HAP-1 (cell line): Measurements from ENCODE around the gene LLGL2.
"Not testable (repeated sequence)": the region's sequence is repeated elsewhere in the genome, so short reads cannot be mapped to it uniquely, and the experiment has no call there.

ENCODE experiments used
- DNase-seq, 2 experiments: peaks; one replicate each; pipeline ENCODE4 v3.0.0-alpha.2; 2016 to 2020; ENCODE audit warnings: low spot score in 2 of 2
- H3K27me3 ChIP-seq: fragments of 250-450 bp; sonication (Bioruptor Pico); 2 replicates; pipeline ENCODE4 v1.5.1; 2020; ENCODE audit warnings: low read depth, mild to moderate bottlenecking, moderate library complexity
- H3K36me3 ChIP-seq: fragments of 250-450 bp; sonication (Bioruptor Pico); replicated peaks from 2 replicates; pipeline ENCODE4 v1.5.1; 2020; ENCODE audit warnings: mild to moderate bottlenecking
- H3K4me1 ChIP-seq: fragments of 250-450 bp; sonication (Bioruptor Pico); 2 replicates; pipeline ENCODE4 v1.5.1; 2020; ENCODE audit warnings: mild to moderate bottlenecking
- H3K4me3 ChIP-seq: fragments of 250-450 bp; sonication (Bioruptor Pico); 2 replicates; pipeline ENCODE4 v1.5.1; 2020; ENCODE audit warnings: mild to moderate bottlenecking, moderate library complexity
- H3K9me3 ChIP-seq: fragments of 250-450 bp; sonication (Bioruptor Pico); 2 replicates; pipeline ENCODE4 v1.5.1; 2020; ENCODE audit warnings: mild to moderate bottlenecking, moderate library complexity
- in situ Hi-C: fragments of 300-500 bp; cut with MboI; formaldehyde crosslinking; loops from 3 replicates; pipeline ENCODE4 v1.14.3; 2020; ENCODE audit warnings: low sequenced_read_pairs, inconsistent platforms, mixed read lengths

The LLGL2 gene

GRCh38 chr17:75574404-75575036, 49.0 kb downstream of the LLGL2 start:
- in situ Hi-C loops: no loop called here
- Histone ChIP-seq H3K27me3 (no peaks in the 10 kb centered on the region), H3K36me3 (no peaks in the 10 kb centered on the region), H3K4me1 (peaks cover 5% of the 10 kb centered on the region), H3K9me3 (no peaks in the 10 kb centered on the region), H3K4me3 (no peak overlapping the region)
- DNase-seq: no peak

GRCh38 chr17:75575197-75575596, 49.7 kb downstream of the LLGL2 start:
- H3K4me3 ChIP-seq: no peak overlapping the region
- H3K4me1 ChIP-seq: peaks cover 5% of the 10 kb centered on the region
- in situ Hi-C loops: no loop called here
- no peaks in the 10 kb centered on the region for H3K27me3 ChIP-seq
- no peak for DNase-seq
- H3K9me3 ChIP-seq: no peaks in the 10 kb centered on the region
- no peaks in the 10 kb centered on the region for H3K36me3 ChIP-seq

GRCh38 chr17:75575728-75576127, 50.2 kb downstream of the LLGL2 start:
- peaks cover 5% of the 10 kb centered on the region for H3K4me1 ChIP-seq
- H3K36me3 ChIP-seq: no peaks in the 10 kb centered on the region
- H3K27me3 ChIP-seq: no peaks in the 10 kb centered on the region
- H3K4me3 ChIP-seq: no peak overlapping the region
- in situ Hi-C loops: no loop called here
- no peaks in the 10 kb centered on the region for H3K9me3 ChIP-seq
- no peak for DNase-seq

GRCh38 chr17:75576661-75577060, 51.2 kb downstream of the LLGL2 start:
- Histone ChIP-seq H3K9me3 (no peaks in the 10 kb centered on the region), H3K4me3 (no peak overlapping the region)
- in situ Hi-C loops: no loop called here

GRCh38 chr17:75581121-75581725, 55.7 kb downstream of the LLGL2 start:
- H3K36me3 ChIP-seq, H3K4me3 ChIP-seq, H3K9me3 ChIP-seq, H3K27me3 ChIP-seq, in situ Hi-C loops, H3K4me1 ChIP-seq: not testable (repeated sequence)
- DNase-seq: peak in 1 of 2 experiments; percentile 47

More at GRCh38 chr17:75576661-75577060, 51.2 kb downstream of the LLGL2 start:
- Histone ChIP-seq H3K36me3 (no peaks in the 10 kb centered on the region), H3K27me3 (no peaks in the 10 kb centered on the region), H3K4me1 (peaks cover 5% of the 10 kb centered on the region)
- DNase-seq: no peak

GRCh38 chr17:75583197-75583596, 57.7 kb downstream of the LLGL2 start:
- H3K4me3 ChIP-seq, H3K27me3 ChIP-seq, DNase-seq, H3K4me1 ChIP-seq, H3K36me3 ChIP-seq, in situ Hi-C loops, H3K9me3 ChIP-seq: not testable (repeated sequence)

- Histone ChIP-seq H3K36me3 (no peaks in the 10 kb centered on the region), H3K4me1 (peaks cover 4% of the 10 kb centered on the region), H3K27me3 (no peaks in the 10 kb centered on the region), H3K4me3 (no peak overlapping the region), H3K9me3 (no peaks in the 10 kb centered on the region)
- DNase-seq: no peak
- in situ Hi-C loops: no loop called here
Observed at GRCh38 chr17:75584849-75585175, 59.3 kb downstream of the LLGL2 start.

GRCh38 chr17:75587675-75588595, 62.4 kb downstream of the LLGL2 start, which contains the start of gene MYO15B:
MYO15B (plus strand) TSS chr17:75587800; CDS start chr17:75588058, 258 bp downstream.
- Histone ChIP-seq H3K27me3 (no peaks in the 10 kb centered on the region), H3K4me1 (peaks cover 4% of the 10 kb centered on the region), H3K36me3 (no peaks in the 10 kb centered on the region), H3K4me3 (0 out of 2 replicates have a peak within 1 kb of the TSS, but pooled peaks have one; percentile 4), H3K9me3 (no peaks in the 10 kb centered on the region)
- DNase-seq: peak in 1 of 2 experiments; percentile 29
- in situ Hi-C loops: no loop called here

GRCh38 chr17:75588596-75589011, 63.1 kb downstream of the LLGL2 start:
- in situ Hi-C loops: no loop called here
- H3K9me3 ChIP-seq: no peaks in the 10 kb centered on the region
- H3K4me1 ChIP-seq: peaks cover 4% of the 10 kb centered on the region
- 0 out of 2 replicates have a peak overlapping the region, but pooled peaks have one; percentile 4 for H3K4me3 ChIP-seq
- H3K27me3 ChIP-seq: no peaks in the 10 kb centered on the region
- no peaks in the 10 kb centered on the region for H3K36me3 ChIP-seq
- no peak for DNase-seq

GRCh38 chr17:75589012-75589918, 63.8 kb downstream of the LLGL2 start:
- peak; percentile 86 to 99 for DNase-seq
- Histone ChIP-seq H3K36me3 (no peaks in the 10 kb centered on the region), H3K4me1 (peaks cover 4% of the 10 kb centered on the region), H3K9me3 (no peaks in the 10 kb centered on the region), H3K27me3 (no peaks in the 10 kb centered on the region), H3K4me3 (peak overlapping the region; percentile 44)
- in situ Hi-C loops: no loop called here

GRCh38 chr17:75589919-75590303, 64.4 kb downstream of the LLGL2 start:
- Histone ChIP-seq H3K4me3 (peak overlapping the region; percentile 44), H3K27me3 (no peaks in the 10 kb centered on the region), H3K9me3 (no peaks in the 10 kb centered on the region), H3K4me1 (peaks cover 4% of the 10 kb centered on the region), H3K36me3 (no peaks in the 10 kb centered on the region)
- no peak for DNase-seq
- in situ Hi-C loops: no loop called here

- Histone ChIP-seq H3K36me3 (no peaks in the 10 kb centered on the region), H3K4me3 (no peak overlapping the region), H3K4me1 (peaks cover 4% of the 10 kb centered on the region), H3K9me3 (no peaks in the 10 kb centered on the region), H3K27me3 (no peaks in the 10 kb centered on the region)
- in situ Hi-C loops: no loop called here
- no peak for DNase-seq
Observed at GRCh38 chr17:75590314-75590761, 64.8 kb downstream of the LLGL2 start.
